HepG2 (cell line): ENCODE results near the gene FAM240A.

Experiments
- MEIS2 ChIP-seq: sonication (generic); formaldehyde crosslinking; IDR thresholded peaks from 2 replicates; pipeline ENCODE4 v1.9.0; 2021; ENCODE audit warnings: mild to moderate bottlenecking, missing genetic modification reagents
- POLR2A ChIP-seq, 2 experiments: IDR thresholded peaks; 2 replicates each; pipeline ENCODE4 v1.6.1; 2011; ENCODE audit warnings: low read depth in 2 of 2, low read length in 2 of 2, mild to moderate bottlenecking in 1 of 2, moderate library complexity in 1 of 2; ENCODE audit not compliant: insufficient read depth in 1 of 2
- SIN3B ChIP-seq: fragments of 150-350 bp; IDR thresholded peaks from 2 replicates; pipeline ENCODE4 v1.6.1; 2014; ENCODE audit warnings: low read length
- SKI ChIP-seq: fragments of 450-650 bp; IDR thresholded peaks from one replicate; pipeline ENCODE4 v1.6.1; 2018; ENCODE audit warnings: mild to moderate bottlenecking; ENCODE audit not compliant: partially characterized antibody
- ZNF441 ChIP-seq: sonication (generic); formaldehyde crosslinking; IDR thresholded peaks from 2 replicates; pipeline ENCODE4 v1.7.0; 2021; ENCODE audit warnings: missing genetic modification reagents, borderline replicate concordance
- TF ChIP-seq, protein P1 (sequence below): sonication (generic); formaldehyde crosslinking; IDR thresholded peaks from 2 replicates; pipeline ENCODE4 v1.5.0; 2020; ENCODE audit warnings: mild to moderate bottlenecking, missing genetic modification reagents, moderate library complexity

DNA sequence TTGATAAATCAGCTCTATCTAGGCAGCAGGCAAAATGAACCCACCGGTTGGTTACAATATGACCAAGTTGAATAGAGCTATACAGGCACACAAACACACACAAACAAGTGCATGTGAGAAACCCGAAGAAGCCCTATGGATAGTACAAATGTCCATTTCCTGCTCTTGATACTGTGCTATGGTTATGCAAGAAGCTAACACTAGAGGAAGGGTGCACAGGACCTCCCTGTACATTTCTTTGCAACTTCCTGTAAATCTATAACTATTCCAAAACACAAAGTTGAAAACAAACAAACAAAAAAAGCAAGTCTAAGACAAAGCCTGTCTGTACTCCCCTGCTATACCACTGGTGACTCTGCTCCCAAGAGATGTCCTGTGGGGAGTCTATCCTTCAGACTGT is 8.2 kb upstream of the FAM240A start:
- no peak for TF ChIP-seq SIN3B
- TF ChIP-seq, protein P1, sequence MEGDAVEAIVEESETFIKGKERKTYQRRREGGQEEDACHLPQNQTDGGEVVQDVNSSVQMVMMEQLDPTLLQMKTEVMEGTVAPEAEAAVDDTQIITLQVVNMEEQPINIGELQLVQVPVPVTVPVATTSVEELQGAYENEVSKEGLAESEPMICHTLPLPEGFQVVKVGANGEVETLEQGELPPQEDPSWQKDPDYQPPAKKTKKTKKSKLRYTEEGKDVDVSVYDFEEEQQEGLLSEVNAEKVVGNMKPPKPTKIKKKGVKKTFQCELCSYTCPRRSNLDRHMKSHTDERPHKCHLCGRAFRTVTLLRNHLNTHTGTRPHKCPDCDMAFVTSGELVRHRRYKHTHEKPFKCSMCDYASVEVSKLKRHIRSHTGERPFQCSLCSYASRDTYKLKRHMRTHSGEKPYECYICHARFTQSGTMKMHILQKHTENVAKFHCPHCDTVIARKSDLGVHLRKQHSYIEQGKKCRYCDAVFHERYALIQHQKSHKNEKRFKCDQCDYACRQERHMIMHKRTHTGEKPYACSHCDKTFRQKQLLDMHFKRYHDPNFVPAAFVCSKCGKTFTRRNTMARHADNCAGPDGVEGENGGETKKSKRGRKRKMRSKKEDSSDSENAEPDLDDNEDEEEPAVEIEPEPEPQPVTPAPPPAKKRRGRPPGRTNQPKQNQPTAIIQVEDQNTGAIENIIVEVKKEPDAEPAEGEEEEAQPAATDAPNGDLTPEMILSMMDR: no peak
- TF ChIP-seq MEIS2 (CRISPR knock-in tag): no peak
- no peak for TF ChIP-seq POLR2A (IDR thresholded peaks at IDR 0.05; ENCODE audit: insufficient read depth in 1 of 2, low read depth in 2 of 2, low read length in 2 of 2)
- TF ChIP-seq ZNF441 (CRISPR knock-in tag): no peak
- TF ChIP-seq SKI: no peak
